Skeletal muscle satellite cell (primary cell): ENCODE results near the gene TXNDC8. TPM values are rescaled to one million over a fixed set of nuclear protein-coding genes. Genes with fewer than 3 reads are reported as not detected.

ENCODE experiments used
- H3K27me3 ChIP-seq: 2 replicates; pipeline ENCODE4 v1.7.0; 2013; ENCODE audit warnings: low read length; ENCODE audit not compliant: control insufficient read depth, insufficient read depth
- H3K36me3 ChIP-seq: 2 replicates; pipeline ENCODE4 v1.7.0; 2013; ENCODE audit warnings: mild to moderate bottlenecking, control low read depth, low read length; ENCODE audit not compliant: insufficient read depth
- H3K4me1 ChIP-seq: 2 replicates; pipeline ENCODE4 v1.7.0; 2013; ENCODE audit warnings: low read length; ENCODE audit not compliant: control insufficient read depth, insufficient read depth
- H3K4me2 ChIP-seq: 2 replicates; pipeline ENCODE4 v1.7.0; 2013; ENCODE audit warnings: mild to moderate bottlenecking, low read length
- H3K4me3 ChIP-seq: 2 replicates; pipeline ENCODE4 v1.7.0; 2013; ENCODE audit warnings: low read length
- H3K9ac ChIP-seq: 2 replicates; pipeline ENCODE4 v1.7.0; 2013; ENCODE audit warnings: mild to moderate bottlenecking, low read depth, low read length, moderate library complexity
- H3K9me3 ChIP-seq: replicated peaks from 2 replicates; pipeline ENCODE4 v1.7.0; 2013; ENCODE audit warnings: mild to moderate bottlenecking, control low read depth, low read length
- small RNA-seq: library from RNA; depleted of rRNA; stranded (forward); fragments of <200 nt; gene quantifications from one replicate; pipeline ENCODE3, GENCODE V24; 2012

Gene TXNDC8

GRCh38 chr9:110255034-110255462 is 82.6 kb downstream of the TXNDC8 start:
- H3K27me3 ChIP-seq, result no peaks in the 10 kb centered on the region
- peak overlapping the region; percentile 96 for H3K9ac ChIP-seq
- no peaks in the 10 kb centered on the region for H3K9me3 ChIP-seq
- H3K4me1 ChIP-seq, result peaks cover 37% of the 10 kb centered on the region
- peak overlapping the region; percentile 80 for H3K4me3 ChIP-seq
- peaks cover 8% of the 10 kb centered on the region for H3K36me3 ChIP-seq
- peak overlapping the region; percentile 90 for H3K4me2 ChIP-seq

DNA sequence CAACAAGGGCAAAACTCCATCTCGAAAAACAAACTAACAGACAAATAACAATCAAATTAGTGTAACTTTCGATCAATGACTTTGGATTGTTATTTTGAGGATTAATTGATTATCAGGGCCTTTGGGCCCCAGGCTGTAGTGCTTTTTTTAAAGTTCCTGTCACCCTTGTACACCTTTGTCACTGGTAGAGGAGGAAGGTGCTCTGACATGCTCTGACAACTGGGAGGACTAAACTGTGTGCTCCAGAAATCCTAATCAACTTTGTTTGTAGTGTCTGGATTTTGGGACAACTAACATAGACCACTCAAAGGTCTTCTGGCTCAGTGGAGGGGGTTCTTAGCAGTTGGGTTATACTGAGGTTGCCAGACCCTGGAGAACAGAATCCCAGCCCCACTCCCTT is 83.2 kb downstream of the TXNDC8 start:
- peaks cover 14% of the 10 kb centered on the region for H3K36me3 ChIP-seq
- peak overlapping the region; percentile 96 for H3K9ac ChIP-seq
- H3K27me3 ChIP-seq, result no peaks in the 10 kb centered on the region
- H3K4me3 ChIP-seq, result peak overlapping the region; percentile 80
- H3K4me2 ChIP-seq, result peak overlapping the region; percentile 90
- H3K9me3 ChIP-seq, result no peaks in the 10 kb centered on the region
- peaks cover 37% of the 10 kb centered on the region for H3K4me1 ChIP-seq

Small RNA genes within 50 kb of the gene (small RNA-seq; reads per million reads assigned to genes)
- not detected for gene RNU6-1039P
